NCI-H2196 (cell line): ENCODE data around the gene CREB5.
A peak's percentile ranks its signal among the peaks of the same experiment; 100 is the strongest.

Experiments
- DNase-seq: peaks from one replicate; lab custom pipeline; 2025; ENCODE audit not compliant: unreplicated experiment; lab: John Stamatoyannopoulos, UW

The CREB5 gene

DNA sequence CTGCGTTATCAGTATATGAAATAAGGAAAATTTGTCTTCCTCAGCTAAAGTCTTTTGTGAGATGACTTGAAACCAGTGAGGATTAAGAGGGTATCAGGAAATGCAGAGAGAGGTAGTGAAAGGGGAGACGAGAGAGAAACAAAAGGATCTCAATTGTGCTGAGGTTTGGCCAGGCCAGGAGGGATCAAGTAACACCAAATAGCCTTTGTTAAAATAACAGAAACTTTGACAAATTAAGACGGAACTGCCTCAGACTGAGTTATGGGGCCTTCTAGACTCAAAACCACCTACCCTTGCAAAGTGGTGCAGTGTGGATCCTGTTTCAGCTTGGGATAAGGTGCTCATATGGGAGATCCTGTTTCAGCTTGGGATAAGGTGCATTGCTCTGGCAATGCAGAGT lies 263.1 kb downstream of the CREB5 start:
- no peak for DNase-seq

DNA sequence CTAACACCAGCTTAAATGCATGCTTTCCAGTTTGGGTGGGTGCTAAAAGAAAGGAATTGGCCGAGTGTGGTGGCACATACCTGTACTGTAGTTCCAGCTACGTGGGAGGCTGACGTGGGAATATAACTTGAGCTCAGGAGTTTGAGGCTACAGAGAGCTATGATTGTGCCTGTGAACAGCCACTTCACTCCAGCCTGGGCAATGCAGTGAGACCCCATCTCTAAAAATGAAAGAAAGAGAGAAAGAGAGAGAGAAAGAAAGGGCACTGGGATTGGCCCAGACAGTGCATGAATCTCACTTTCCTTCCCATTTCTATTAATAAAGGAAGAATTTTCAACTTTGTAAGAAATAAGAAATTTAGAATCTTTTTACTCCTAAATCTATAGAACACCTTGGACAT lies 265.4 kb downstream of the CREB5 start:
- DNase-seq = no peak

DNA sequence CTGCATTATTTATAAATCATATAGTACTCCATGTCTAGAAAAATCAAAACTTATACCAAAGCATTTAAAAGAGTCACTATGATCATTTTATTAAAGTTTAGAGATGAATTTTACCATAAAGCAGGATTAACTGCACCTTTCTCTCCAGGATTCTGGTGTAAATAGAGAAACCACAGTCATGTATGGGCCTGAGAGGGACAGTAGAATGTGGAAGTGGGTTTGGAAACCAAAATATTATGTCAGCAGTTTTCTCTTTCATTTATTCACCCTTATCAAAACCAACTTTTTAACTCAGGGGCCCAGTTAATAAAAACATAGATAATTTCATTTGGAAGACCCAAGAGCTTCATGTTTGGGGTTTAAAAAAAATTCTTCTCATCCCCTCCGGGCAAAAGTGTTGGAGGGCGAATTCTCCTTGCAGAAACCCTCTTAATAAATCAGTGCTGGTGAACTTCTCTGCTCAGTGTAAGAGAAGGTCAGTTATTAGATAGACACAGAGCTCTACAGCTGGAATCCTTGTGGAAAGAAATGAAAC lies 266.2 kb downstream of the CREB5 start:
- no peak for DNase-seq

DNA sequence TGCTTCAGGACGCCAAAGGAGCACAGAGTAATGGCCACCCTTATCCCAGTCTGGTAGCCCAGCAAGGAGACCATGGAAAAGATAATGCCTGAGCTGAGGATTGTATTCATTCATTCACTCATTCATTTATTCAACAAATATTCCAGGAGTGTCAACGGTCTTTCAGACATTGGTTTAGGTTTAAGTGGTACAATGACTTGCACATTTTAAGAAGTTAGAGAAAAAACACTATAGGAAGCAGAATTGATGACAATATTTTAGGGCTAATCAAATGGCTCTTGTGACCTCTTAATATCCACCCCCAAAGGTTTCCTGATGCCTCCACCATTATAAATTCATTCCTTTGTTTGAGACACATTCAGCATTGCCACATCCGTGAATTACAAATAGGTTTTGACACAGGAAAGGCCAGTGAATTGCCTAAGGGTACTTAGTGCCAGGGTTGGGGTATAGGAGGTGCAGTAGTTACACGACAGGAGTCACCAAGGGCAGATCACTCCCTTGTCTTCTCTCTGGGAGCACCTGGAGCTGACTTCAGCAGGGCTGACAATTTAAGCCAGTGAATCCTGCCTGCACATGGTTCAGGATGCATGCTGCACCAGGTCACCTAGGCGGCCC lies 269.5 kb downstream of the CREB5 start:
- no peak for DNase-seq

DNA sequence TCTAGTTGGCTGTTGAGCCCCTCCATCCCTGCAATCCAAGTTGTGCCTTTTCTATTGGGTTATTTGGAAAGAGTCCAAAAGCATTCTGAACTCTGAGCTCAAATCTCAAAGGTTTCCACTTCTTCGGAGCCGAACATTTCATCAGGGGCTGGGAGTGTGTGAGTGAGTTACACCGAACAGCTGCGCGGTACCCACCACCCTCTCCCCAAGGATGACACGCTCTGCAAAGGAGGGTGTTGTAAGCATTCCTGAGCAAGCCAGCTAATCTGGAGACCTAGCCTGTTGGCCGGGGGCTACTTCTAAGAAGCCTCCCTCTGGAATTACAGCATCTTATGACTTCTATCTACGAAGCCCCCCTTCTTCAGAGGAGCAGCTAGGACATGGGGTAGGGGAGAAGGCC lies 270.5 kb downstream of the CREB5 start:
- DNase-seq = no peak

DNA sequence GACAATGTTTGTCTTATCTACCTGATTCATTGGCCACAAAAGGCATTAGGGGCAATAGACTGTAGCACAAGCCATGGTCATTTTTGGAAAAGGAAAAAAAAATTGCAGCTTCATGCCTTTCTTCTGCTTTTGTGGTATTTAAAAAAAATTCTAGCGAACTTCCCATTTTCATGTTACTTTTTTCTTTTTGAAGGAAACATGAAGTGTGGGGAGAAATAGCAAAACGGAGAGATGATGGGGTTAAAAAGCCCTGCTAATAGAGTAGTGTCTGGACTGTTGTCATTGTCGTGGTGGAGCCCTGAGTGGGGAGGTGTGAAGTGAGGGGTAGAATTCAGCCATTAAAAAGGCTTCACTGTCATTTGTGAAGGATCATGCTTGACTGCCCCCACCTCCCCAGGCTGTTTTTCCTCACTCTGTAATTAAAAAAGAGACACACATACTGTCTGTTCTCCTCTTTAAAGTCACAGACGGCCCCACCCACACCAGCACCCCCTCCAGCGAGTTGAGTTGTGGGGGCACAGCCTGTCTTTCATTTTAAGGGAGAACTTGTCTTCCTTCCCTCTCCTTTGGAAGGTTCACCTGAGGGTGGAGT lies 272.4 kb downstream of the CREB5 start:
- DNase-seq = no peak

DNA sequence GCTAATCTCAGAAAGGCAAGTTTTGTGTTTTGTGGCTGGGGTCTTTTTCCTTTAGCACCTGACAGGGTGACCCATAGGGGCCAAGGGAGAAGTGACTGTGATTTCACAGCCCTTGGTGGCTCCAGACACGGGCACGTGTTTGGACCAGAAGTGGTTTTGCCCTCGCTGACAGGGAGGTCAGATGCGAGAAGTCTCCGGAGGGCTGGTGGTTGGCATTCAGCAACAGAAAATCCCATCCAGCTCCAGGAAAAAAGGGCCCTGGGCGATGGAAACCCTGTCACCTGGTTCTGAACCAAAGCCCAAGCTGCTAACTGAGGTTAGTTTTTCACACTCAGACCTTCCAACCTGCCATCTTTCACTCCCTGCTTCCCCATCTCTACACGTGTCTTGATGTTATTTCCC lies 272.9 kb downstream of the CREB5 start:
- DNase-seq = no peak

DNA sequence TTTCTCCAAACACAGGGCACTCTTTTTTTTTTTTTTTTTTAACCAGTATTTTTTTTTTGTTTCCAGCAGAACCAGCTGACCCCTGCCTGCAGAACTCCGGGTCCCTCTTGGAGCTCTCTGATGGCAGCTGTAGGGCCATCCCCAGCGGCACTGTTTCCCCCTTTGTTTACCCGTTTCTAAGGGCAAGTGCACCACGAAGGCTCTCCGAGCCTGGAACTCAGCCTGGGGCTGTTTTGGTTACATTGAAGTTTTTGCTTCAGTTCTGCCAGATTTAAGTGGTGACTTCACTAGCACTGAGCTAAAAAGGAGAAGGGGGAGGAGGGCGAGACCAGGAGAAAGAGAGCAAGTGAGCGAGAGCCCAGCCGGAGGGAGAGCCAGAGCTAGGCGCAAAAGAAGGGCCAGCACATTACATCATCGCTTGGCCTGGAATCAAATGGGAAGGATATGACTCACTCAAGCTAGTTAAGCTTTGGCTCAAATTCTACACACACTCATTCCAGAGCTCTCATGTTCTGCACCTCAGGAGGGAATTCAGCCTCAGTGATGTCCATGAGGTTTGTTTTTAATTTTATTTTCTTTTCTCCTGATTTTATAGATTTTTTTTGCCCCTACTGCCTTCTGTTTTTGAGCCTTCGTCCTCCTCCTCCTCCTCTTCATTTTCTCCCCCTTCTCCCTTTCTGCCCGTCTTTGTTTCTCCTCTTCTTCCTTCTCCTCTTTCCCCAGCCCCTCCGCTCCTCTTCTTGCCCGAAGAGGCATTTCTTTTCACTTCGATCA lies 273.5 kb downstream of the CREB5 start:
- DNase-seq = peak; percentile 84

DNA sequence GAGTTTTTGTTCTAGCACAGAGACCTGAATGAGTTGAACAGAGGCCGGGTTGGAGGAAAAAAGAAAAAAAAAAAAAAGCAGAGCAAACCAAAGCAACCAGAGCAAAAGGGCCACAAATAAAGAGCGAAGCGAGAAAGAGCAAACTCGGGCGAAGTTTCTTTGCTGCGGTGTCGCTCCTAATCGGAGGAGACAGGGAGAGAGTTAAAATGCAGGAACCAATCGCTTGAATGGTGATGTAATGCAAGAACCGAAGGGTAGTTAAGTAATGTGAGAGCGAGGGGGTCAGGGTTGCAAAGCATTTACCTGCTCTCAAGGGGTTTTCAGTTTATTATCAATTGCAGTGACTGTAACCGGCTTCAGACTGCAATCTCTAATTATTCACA lies 274.1 kb downstream of the CREB5 start:
- no peak for DNase-seq

DNA sequence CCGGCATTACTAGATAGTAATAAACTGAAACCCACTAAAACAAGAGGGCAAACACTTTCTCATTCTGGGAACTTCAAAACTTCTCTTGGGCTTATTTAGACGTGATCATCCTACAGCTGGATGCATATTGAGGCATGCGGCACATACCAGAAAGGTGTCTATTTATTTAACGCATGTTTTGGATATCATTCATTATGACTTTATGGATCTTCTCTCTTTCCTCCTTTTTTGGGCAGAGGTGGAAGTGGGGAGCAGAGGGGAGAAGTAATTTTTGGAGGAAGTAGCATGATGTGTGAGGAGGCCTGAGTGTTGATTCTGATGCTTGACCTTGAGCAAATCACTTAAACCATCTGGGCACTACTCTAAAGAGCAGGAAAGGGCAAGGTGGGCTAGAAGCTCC lies 275.2 kb downstream of the CREB5 start:
- DNase-seq = no peak

DNA sequence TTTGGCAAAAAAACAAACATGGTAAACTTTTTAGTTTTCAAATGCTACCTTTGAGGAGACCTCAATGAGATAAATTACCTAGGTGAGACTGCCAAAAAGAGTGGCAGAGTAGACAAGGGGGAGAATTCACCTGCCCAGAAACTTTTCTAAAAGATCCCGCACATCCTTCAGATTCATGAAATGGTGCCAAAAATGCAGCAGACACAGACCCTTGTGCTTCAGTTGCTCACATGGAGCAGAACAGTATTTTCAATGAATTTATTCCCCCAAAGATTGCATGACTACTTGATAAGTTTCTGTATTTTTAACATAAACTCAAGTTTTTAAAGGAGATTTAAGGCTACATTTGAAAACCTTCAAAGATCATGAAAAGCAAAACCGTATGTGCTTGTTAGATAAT lies 275.9 kb downstream of the CREB5 start:
- DNase-seq = no peak

DNA sequence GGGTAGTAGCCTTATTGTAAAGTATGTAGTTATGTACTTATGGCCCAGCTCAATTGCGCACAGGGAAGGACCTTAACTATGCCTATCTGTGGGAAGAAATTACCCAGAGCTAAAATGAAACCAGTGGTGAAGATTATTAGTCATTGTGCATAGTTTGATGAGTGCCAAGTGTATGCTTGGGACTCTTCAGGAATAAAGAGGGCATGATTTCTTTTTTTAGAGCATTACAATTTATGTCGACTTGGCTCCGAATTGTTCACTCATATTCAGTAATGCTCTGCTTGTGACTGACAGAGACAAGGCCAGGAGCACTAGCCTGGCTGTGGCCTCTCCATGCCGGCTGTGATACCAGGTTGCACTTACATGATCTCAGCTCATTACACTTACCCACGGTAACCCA lies 276.3 kb downstream of the CREB5 start:
- DNase-seq = no peak

DNA sequence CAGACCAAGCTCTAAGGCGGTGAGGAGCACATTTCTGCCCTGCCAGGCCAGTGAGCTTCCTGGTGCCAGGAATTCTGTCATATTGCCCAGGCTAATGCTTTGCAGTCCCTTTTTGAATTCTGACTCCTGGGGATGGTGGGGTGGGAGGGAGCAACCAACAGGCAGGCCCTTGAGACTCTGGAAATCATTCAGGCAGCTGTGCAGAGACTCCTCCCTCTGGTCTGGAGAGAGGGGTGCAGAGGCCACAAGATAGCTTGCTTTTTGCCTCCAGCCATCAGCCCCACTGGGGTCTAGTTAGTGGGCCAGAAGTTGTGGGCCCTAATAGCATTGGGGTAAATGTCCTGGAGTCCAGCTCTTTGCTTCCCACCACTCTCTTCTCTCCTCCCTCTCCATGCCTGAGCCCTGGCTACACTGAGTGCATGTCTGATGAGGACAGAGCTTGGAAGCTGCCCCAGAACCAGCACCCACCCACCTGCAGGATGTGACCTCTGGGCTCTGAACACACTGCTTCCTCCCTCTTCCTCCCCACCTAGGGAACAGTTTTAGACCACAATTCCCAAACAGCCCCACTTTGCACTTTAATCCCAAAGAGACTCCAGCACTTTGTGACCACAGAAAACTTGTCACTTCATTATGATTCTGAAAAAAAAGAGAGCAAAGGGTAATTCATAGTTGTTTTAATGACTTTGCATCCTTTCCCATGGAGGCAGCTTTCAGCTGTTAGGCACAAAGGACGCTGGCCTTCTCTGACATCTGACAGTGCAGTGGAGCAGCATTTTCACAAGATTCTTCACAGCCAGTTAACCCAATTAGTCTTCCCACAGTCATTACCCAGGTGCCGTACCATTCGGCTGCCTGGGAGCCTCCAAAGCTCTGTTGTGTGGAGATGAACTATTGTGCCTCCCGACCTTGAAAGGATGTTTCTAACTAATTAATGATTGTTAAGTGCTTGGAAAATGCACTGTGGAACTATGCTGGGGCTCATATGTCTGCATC lies 283.3 kb downstream of the CREB5 start:
- no peak for DNase-seq

DNA sequence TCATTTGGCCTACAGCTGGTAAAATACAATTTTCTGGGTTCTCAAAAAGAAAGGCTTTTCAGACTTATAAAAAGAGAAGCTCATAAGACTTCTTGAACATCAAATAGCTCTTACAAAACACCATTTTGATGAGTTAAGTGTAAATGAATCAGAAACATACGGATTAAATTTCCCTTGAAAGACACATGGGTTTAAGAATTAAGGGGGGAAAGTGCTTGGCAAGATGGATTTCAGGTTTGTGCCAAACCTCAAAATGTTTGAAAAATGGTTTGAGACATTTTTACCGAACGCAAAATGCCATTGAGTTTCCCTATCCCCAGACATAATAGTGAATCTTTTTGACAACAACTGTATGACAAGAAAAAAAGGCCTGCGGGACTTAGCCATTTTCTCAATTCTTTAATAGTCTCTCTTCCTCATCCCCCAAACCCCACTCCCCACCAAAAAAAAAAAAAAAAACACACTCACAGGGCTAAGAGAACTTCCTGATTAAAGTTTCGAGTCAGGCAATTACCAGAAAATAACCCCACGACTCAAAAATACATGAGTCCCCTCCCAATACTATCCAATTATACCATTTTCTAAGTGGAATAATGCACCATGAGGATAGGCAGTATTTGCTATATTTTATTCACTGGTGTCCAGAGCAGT lies 285.7 kb downstream of the CREB5 start:
- DNase-seq = no peak

DNA sequence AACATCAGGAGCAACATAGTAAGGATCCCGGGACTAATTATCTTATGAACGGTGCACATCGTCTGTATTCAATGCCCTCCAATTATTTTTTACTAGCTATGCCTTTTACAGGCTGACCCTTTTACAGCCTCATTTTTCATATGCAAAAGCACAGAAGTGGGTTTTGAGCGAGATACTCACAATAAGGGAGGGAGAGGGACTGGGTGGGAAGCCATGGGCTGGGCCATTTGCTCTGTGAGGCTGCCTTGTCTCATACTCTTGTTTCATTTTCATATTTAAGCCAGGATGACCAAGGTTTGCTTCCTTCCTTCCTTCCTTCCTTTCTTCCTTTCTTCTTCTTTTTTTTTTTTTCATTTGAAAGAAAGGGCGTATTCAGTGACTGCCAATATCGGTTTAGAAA lies 286.5 kb downstream of the CREB5 start:
- DNase-seq = no peak

DNA sequence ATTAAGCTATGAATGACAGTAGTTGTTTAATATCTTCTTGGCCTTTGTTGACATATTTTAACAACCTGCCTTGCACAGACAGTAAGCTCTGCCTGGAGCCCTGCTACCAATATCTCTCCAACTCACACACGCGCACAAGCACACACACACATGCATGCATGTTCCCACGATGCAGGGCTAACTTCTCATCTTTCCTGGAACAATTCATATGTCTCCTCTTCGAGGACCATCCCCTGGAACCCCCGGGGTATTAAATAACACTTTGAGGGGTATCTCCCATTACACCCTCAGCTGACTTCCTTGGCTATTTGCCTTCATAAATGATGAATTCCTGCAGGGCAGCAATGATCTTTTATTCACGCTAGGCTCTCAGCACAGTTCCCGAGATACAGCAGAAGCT lies 287.8 kb downstream of the CREB5 start:
- DNase-seq = no peak

DNA sequence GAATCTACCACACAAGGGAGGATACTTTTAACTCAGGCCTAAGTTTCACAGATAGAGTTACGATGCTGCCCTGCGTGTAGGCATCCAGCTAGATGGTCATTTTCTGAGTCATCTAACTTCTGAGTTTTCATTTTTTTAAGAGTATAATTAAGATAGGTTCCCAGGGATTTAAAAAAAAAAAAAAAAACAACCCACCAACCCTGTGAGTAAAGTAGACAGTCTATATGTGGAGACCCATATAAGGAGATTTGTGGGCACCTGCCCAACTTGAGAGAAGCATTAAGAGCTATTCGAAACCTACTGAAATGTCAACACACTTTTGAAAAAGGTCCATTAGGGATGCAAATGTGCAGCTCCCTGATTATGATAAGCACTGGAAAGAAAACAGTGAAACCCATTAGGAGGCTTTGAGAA lies 288.5 kb downstream of the CREB5 start:
- DNase-seq = no peak

DNA sequence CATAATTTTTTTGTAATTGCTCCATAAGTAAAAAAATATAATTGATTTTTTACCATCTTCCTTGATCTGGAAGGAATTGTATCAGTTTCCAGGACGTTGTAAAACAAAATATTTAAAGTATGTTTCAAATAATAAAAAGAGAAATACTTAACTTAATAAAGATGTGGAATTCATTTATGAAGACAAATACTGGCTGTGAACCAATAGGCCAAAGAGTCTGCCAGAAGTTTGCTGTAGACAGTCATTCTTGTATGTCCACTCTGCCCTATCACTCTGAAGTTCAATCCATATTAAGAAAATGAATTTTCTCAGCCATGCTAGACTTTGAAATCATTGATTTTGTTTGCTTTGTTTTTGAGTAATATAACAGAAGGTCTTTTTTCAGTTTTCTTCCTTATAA lies 289.4 kb downstream of the CREB5 start:
- no peak for DNase-seq

DNA sequence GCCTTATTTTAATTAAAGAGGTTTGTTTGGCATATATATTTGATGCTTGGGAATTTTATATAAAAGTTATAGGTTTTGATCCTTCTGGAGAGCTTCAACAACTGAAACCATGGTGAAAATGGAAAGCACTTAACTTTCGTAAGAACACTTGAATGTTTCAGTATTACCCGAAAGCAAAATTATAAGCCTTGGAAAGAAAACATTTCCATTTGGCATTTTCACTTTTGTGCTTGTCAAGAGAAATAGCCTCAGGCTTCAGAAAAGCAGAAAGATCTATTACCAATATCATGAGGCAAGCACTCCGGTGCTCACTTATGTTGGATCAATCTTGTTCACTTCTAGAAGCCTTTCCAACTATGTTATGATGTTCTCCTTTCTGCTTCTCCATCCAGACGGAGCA lies 289.9 kb downstream of the CREB5 start:
- DNase-seq = no peak

DNA sequence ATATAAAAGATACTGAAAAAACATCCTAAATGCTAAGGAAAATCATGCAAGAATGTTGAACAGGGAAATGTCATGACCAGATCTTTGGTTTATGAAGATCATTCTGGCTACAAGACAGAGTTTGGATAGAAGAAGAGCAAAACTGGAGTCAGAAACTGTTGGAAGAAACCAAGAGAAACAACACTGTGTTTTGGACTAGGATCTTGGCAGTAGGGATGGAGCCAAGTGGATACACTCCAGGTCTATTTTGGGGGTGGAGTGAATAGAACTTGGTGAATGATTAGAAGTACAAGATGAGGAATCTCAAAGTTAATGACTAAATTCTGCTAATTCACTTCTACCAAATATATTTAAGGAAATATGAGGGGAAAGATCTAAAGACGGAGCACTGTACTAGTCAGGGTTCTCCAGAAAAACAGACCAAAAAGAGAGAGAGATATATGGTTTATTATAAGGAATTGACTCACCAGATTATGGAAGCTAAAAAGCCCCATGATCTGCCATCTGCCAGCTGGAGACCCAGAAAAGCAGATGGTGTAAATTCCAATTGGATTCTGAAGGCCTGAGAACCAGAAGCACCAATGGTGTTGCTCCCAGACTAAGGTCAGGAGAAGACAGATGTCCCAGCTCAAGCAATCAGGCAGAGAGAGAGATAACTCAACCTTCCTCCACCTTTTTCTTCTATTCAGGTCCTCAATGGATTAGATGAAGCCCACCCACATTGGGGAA lies 290.9 kb downstream of the CREB5 start:
- DNase-seq = no peak
